IMR-90 (cell line): Measurements from ENCODE around the gene OSBPL9. TPM values are rescaled to one million over a fixed set of nuclear protein-coding genes. Genes with fewer than 3 reads are reported as not detected.

Experiments
- ATAC-seq: fragments of 200-7000 bp; cut with Tn5 transposase; 2 replicates; pipeline ENCODE4 v1.9.1; 2020; ENCODE audit warnings: low read depth, mild to moderate bottlenecking, moderate library complexity
- BruUV-seq: library from RNA; stranded (reverse); fragments of 400-500 nt; replicated peaks from 2 replicates; lab custom pipeline; 2021; lab: Mats Ljungman, UMichigan
- CTCF ChIA-PET: fragments of 300-600 bp; formaldehyde crosslinking; extraction: SDS; loops from one replicate; lab custom pipeline; 2021; ENCODE audit warnings: antibody characterized with exemption; lab: Yijun Ruan, JAX
- POLR2A ChIA-PET: fragments of 300-600 bp; sonication (Branson Sonifier 250); formaldehyde crosslinking; loops from one replicate; lab custom pipeline; 2022; ENCODE audit warnings: antibody characterized with exemption; ENCODE audit not compliant: unreplicated experiment; lab: Charles Lee
- DNase-seq: peaks from one replicate; pipeline ENCODE4 v3.0.0; 2013
- H2AFZ ChIP-seq: replicated peaks from 2 replicates; pipeline ENCODE3; 2013; ENCODE audit warnings: low read length, mild to moderate bottlenecking; ENCODE audit not compliant: poor library complexity
- H2AK5ac ChIP-seq: 2 replicates; pipeline ENCODE4 v1.6.1; 2013; ENCODE audit warnings: low read depth, low read length, inconsistent platforms
- H2AK9ac ChIP-seq: replicated peaks from 2 replicates; pipeline ENCODE3; 2013; ENCODE audit warnings: mild to moderate bottlenecking, low read depth, low read length, moderate library complexity; ENCODE audit not compliant: poor library complexity
- H2BK120ac ChIP-seq: 2 replicates; pipeline ENCODE4 v1.6.1; 2013; ENCODE audit warnings: low read depth, low read length, inconsistent platforms
- H2BK15ac ChIP-seq: 3 replicates; pipeline ENCODE4 v1.6.1; 2013; ENCODE audit warnings: low read depth, low read length, inconsistent platforms
- H2BK20ac ChIP-seq: 2 replicates; pipeline ENCODE4 v1.6.1; 2013; ENCODE audit warnings: low read depth, mild to moderate bottlenecking, inconsistent platforms, low read length, moderate library complexity
- H2BK5ac ChIP-seq: 2 replicates; pipeline ENCODE4 v1.6.1; 2013; ENCODE audit warnings: mild to moderate bottlenecking, low read depth, low read length, inconsistent platforms; ENCODE audit not compliant: poor library complexity, severe bottlenecking
- H3K14ac ChIP-seq: replicated peaks from 2 replicates; pipeline ENCODE4 v1.6.1; 2013; ENCODE audit warnings: low read depth, low read length, inconsistent platforms
- H3K18ac ChIP-seq: 2 replicates; pipeline ENCODE4 v1.6.1; 2013; ENCODE audit warnings: low read depth, low read length, control low read depth
- H3K23ac ChIP-seq: 2 replicates; pipeline ENCODE4 v1.6.1; 2013; ENCODE audit warnings: low read depth, low read length, inconsistent platforms
- H3K27ac ChIP-seq: 2 replicates; pipeline ENCODE4 v1.5.1; 2013; ENCODE audit warnings: mild to moderate bottlenecking, control low read depth, low read length; ENCODE audit not compliant: insufficient read depth
- H3K27me3 ChIP-seq: 2 replicates; pipeline ENCODE4 v1.6.1; 2013; ENCODE audit warnings: low read length; ENCODE audit not compliant: control insufficient read depth, insufficient read depth
- H3K36me3 ChIP-seq: 2 replicates; pipeline ENCODE4 v1.6.1; 2013; ENCODE audit warnings: low read length, mixed read lengths; ENCODE audit not compliant: control insufficient read depth, insufficient read depth
- H3K4ac ChIP-seq: 2 replicates; pipeline ENCODE4 v1.6.1; 2013; ENCODE audit warnings: low read depth, low read length, inconsistent platforms
- H3K4me1 ChIP-seq: 2 replicates; pipeline ENCODE4 v1.6.1; 2013; ENCODE audit warnings: low read length, mixed read lengths; ENCODE audit not compliant: control insufficient read depth, insufficient read depth
- H3K4me2 ChIP-seq: 2 replicates; pipeline ENCODE4 v1.6.1; 2013; ENCODE audit warnings: low read depth, mild to moderate bottlenecking, control low read depth, low read length, moderate library complexity
- H3K4me3 ChIP-seq: 2 replicates; pipeline ENCODE4 v1.5.1; 2013; ENCODE audit warnings: low read depth, mild to moderate bottlenecking, control low read depth, low read length, moderate library complexity; ENCODE audit not compliant: insufficient read depth
- H3K56ac ChIP-seq: 2 replicates; pipeline ENCODE4 v1.6.1; 2013; ENCODE audit warnings: low read length, inconsistent platforms; ENCODE audit not compliant: insufficient read depth; ENCODE audit errors: extremely low read depth
- H3K79me1 ChIP-seq, 2 experiments: 2 replicates each; pipeline ENCODE4 v1.6.1; 2013; ENCODE audit warnings: low read length in 2 of 2, inconsistent platforms in 1 of 2, low read depth in 1 of 2
- H3K9ac ChIP-seq: 2 replicates; pipeline ENCODE4 v1.6.1; 2013; ENCODE audit warnings: low read depth, low read length, control low read depth
- H3K9me1 ChIP-seq: 2 replicates; pipeline ENCODE4 v1.6.1; 2013; ENCODE audit warnings: low read length, inconsistent platforms; ENCODE audit not compliant: insufficient read depth
- H3K9me3 ChIP-seq: 2 replicates; pipeline ENCODE4 v1.6.1; 2013; ENCODE audit warnings: low read length; ENCODE audit not compliant: control insufficient read depth, insufficient read depth
- H4K20me1 ChIP-seq: 2 replicates; pipeline ENCODE4 v1.6.1; 2013; ENCODE audit warnings: low read length, inconsistent platforms; ENCODE audit not compliant: insufficient read depth
- H4K5ac ChIP-seq: 2 replicates; pipeline ENCODE4 v1.6.1; 2013; ENCODE audit warnings: mild to moderate bottlenecking, low read depth, low read length, control low read depth
- H4K8ac ChIP-seq, 2 experiments: 2 replicates each; pipeline ENCODE4 v1.6.1; 2013; ENCODE audit warnings: low read depth in 2 of 2, low read length in 2 of 2, control low read depth in 1 of 2, inconsistent platforms in 1 of 2
- H4K91ac ChIP-seq: 2 replicates; pipeline ENCODE4 v1.6.1; 2013; ENCODE audit warnings: low read depth, low read length, inconsistent platforms; ENCODE audit not compliant: insufficient read depth
- BHLHE40 ChIP-seq: fragments of 150-350 bp; IDR thresholded peaks from 2 replicates; pipeline ENCODE4 v1.6.1; 2016; ENCODE audit warnings: mild to moderate bottlenecking, low read depth, low read length
- CEBPB ChIP-seq: IDR thresholded peaks from 2 replicates; pipeline ENCODE4 v1.6.1; 2012; ENCODE audit warnings: low read depth, low read length, improper control_type of control experiment
- FOS ChIP-seq: fragments of 150-350 bp; IDR thresholded peaks from 2 replicates; pipeline ENCODE4 v1.6.1; 2016; ENCODE audit warnings: low read depth, low read length
- MAFK ChIP-seq: IDR thresholded peaks from 2 replicates; pipeline ENCODE4 v1.6.1; 2012; ENCODE audit warnings: low read depth, low read length, improper control_type of control experiment
- MAZ ChIP-seq: IDR thresholded peaks from 2 replicates; pipeline ENCODE4 v1.6.1; 2012; ENCODE audit warnings: low read depth, mild to moderate bottlenecking, low read length, improper control_type of control experiment, moderate library complexity, borderline replicate concordance
- MXI1 ChIP-seq: IDR thresholded peaks from 2 replicates; pipeline ENCODE4 v1.6.1; 2012; ENCODE audit warnings: low read depth, mild to moderate bottlenecking, low read length, moderate library complexity, borderline replicate concordance
- NFE2L2 ChIP-seq: fragments of 150-350 bp; IDR thresholded peaks from 2 replicates; pipeline ENCODE4 v1.6.1; 2016; ENCODE audit warnings: low read depth, mild to moderate bottlenecking, low read length
- POLR2A ChIP-seq: IDR thresholded peaks from 2 replicates; pipeline ENCODE4 v1.6.1; 2012; ENCODE audit warnings: mild to moderate bottlenecking, low read depth, low read length
- RAD21 ChIP-seq: IDR thresholded peaks from 2 replicates; pipeline ENCODE4 v1.6.1; 2012; ENCODE audit warnings: low read length, improper control_type of control experiment
- RCOR1 ChIP-seq: IDR thresholded peaks from 2 replicates; pipeline ENCODE4 v1.6.1; 2012; ENCODE audit warnings: mild to moderate bottlenecking, low read length, improper control_type of control experiment; ENCODE audit not compliant: insufficient replicate concordance
- RFX5 ChIP-seq: IDR thresholded peaks from 2 replicates; pipeline ENCODE4 v1.8.0; 2012; ENCODE audit warnings: low read depth, mild to moderate bottlenecking, low read length, moderate library complexity
- SMC3 ChIP-seq: fragments of 150-350 bp; IDR thresholded peaks from 2 replicates; pipeline ENCODE4 v1.6.1; 2016; ENCODE audit warnings: low read depth, mild to moderate bottlenecking, antibody characterized with exemption, low read length, moderate library complexity
- WGBS, 2 experiments: methylation state at CpG; one replicate each; pipeline versions ENCODE4 v1.1.5 to v1.1.7; 2013; ENCODE audit warnings: missing lambda C conversion rate in 2 of 2; ENCODE audit not compliant: insufficient read length in 1 of 2; ENCODE audit errors: extremely low coverage in 2 of 2; 5-methylcytosine and 5-hydroxymethylcytosine counted together
- dilution Hi-C: fragments of 300-500 bp; cut with HindIII; formaldehyde crosslinking; loops from one replicate; pipeline ENCODE4 v1.14.3; 2018; ENCODE audit warnings: low sequenced_read_pairs; ENCODE audit not compliant: unreplicated experiment
- in situ Hi-C: fragments of 300-500 bp; cut with MboI; formaldehyde crosslinking; loops from 3 replicates; pipeline ENCODE4 v1.14.3; 2019; ENCODE audit warnings: low sequenced_read_pairs, inconsistent platforms, mixed read lengths
- intact Hi-C: fragments of 100-400 bp; cut with micrococcal nuclease; formaldehyde crosslinking; loops from 2 replicates; pipeline ENCODE4 v1.10.0; 2022
- polyA plus RNA-seq, 3 experiments: library from polyadenylated mRNA; depleted of rRNA; stranded (reverse); fragments of >200 nt; gene quantifications; 2 replicates each; pipeline ENCODE4 v1.2.3, GENCODE V29; 2012; ENCODE audit warnings: low replicate concordance in 1 of 3
- total RNA-seq: library from RNA; depleted of rRNA; stranded (reverse); fragments of >200 nt; gene quantifications from 2 replicates; pipeline ENCODE4 v1.2.3, GENCODE V29; 2012
- TF ChIP-seq, protein P1 (sequence below): fragments of 150-350 bp; IDR thresholded peaks from 2 replicates; pipeline ENCODE4 v1.6.1; 2016; ENCODE audit warnings: low read depth, mild to moderate bottlenecking, low read length, moderate library complexity, borderline replicate concordance
- TF ChIP-seq, protein P2 (sequence below): conservative IDR thresholded peaks from 2 replicates; pipeline ENCODE4 v1.5.1; 2012; ENCODE audit warnings: mild to moderate bottlenecking, low read depth, low read length, improper control_type of control experiment

Gene OSBPL9
- total and polyA plus RNA-seq, 2 of the 4 experiments (the other 2 are of a cell fraction), result 51.4 to 127 TPM

GRCh38 chr1:51639694-51640093 lies 22.8 kb downstream of the OSBPL9 start:
- H2AK5ac ChIP-seq, result no peak overlapping the region
- H3K9me1 ChIP-seq, result peaks cover 12% of the 10 kb centered on the region
- no peak overlapping the region for H3K14ac ChIP-seq
- BruUV-seq, result no TSS peak
- H3K4me2 ChIP-seq, result no peak overlapping the region
- no peak for TF ChIP-seq MAZ
- TF ChIP-seq RFX5, result no peak
- no peak for TF ChIP-seq MXI1
- TF ChIP-seq, protein P1, sequence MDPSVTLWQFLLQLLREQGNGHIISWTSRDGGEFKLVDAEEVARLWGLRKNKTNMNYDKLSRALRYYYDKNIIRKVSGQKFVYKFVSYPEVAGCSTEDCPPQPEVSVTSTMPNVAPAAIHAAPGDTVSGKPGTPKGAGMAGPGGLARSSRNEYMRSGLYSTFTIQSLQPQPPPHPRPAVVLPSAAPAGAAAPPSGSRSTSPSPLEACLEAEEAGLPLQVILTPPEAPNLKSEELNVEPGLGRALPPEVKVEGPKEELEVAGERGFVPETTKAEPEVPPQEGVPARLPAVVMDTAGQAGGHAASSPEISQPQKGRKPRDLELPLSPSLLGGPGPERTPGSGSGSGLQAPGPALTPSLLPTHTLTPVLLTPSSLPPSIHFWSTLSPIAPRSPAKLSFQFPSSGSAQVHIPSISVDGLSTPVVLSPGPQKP, result no peak
- TF ChIP-seq MAFK, result no peak
- TF ChIP-seq BHLHE40, result no peak
- no peak for TF ChIP-seq NFE2L2
- TF ChIP-seq, protein P2, sequence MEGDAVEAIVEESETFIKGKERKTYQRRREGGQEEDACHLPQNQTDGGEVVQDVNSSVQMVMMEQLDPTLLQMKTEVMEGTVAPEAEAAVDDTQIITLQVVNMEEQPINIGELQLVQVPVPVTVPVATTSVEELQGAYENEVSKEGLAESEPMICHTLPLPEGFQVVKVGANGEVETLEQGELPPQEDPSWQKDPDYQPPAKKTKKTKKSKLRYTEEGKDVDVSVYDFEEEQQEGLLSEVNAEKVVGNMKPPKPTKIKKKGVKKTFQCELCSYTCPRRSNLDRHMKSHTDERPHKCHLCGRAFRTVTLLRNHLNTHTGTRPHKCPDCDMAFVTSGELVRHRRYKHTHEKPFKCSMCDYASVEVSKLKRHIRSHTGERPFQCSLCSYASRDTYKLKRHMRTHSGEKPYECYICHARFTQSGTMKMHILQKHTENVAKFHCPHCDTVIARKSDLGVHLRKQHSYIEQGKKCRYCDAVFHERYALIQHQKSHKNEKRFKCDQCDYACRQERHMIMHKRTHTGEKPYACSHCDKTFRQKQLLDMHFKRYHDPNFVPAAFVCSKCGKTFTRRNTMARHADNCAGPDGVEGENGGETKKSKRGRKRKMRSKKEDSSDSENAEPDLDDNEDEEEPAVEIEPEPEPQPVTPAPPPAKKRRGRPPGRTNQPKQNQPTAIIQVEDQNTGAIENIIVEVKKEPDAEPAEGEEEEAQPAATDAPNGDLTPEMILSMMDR, result no peak
- no peak for TF ChIP-seq CEBPB
- TF ChIP-seq POLR2A, result no peak
- TF ChIP-seq FOS, result no peak
- TF ChIP-seq SMC3, result no peak
- TF ChIP-seq RCOR1, result no peak
- no peak for TF ChIP-seq RAD21
- no peak overlapping the region for H4K91ac ChIP-seq
- H3K27ac ChIP-seq, result no peak overlapping the region
- H2BK20ac ChIP-seq, result no peak overlapping the region
- H2BK5ac ChIP-seq, result no peak overlapping the region
- H2AK9ac ChIP-seq, result no peak overlapping the region
- H4K20me1 ChIP-seq, result peaks cover 3% of the 10 kb centered on the region; the same call in 1 of the 2 replicates
- H3K36me3 ChIP-seq, result no peaks in the 10 kb centered on the region
- H2BK120ac ChIP-seq, result no peak overlapping the region
- H3K27me3 ChIP-seq, result no peaks in the 10 kb centered on the region
- WGBS, 2 experiments, result no CpG with 5 or more reads among the region's 3 CpGs
- no peaks in the 10 kb centered on the region for H3K9me3 ChIP-seq
- intact Hi-C loops, result loop anchor here (10.0 kb wide), 1 partner anchor 365 kb away; no protein-coding TSS in a partner anchor
- dilution Hi-C loops, result no loop called here
- ChIA-PET POLR2A (interaction anchor here (0.7 kb wide), 1 partner anchor 16 kb away, joined by 3 read pairs; no protein-coding TSS in a partner anchor), CTCF (interaction anchor here (1.1 to 1.8 kb wide), 2 partner anchors 21 to 130 kb away, joined by 4 to 5 read pairs; no protein-coding TSS in a partner anchor)
- H3K79me1 ChIP-seq, result peaks cover 41 to 69% of the 10 kb centered on the region in 2 experiments
- no peak for DNase-seq
- H3K23ac ChIP-seq, result no peak overlapping the region
- H3K4ac ChIP-seq, result no peak overlapping the region
- peaks cover 19% of the 10 kb centered on the region for H3K4me1 ChIP-seq
- in situ Hi-C loops, result no loop called here
- H3K9ac ChIP-seq, result no peak overlapping the region
- no peak overlapping the region for H4K8ac ChIP-seq
- no peak for ATAC-seq
- H3K18ac ChIP-seq, result no peak overlapping the region; the same call in 1 of the 2 replicates
- H3K56ac ChIP-seq, result no peak overlapping the region
- no peak overlapping the region for H3K4me3 ChIP-seq
- H2AFZ ChIP-seq, result no peak overlapping the region
- H2BK15ac ChIP-seq, result no peak overlapping the region
- H4K5ac ChIP-seq, result no peak overlapping the region
